Endodermal cell (in vitro differentiated cells): ENCODE results near the gene PITPNC1. TPM values are rescaled to one million over a fixed set of nuclear protein-coding genes. Genes with fewer than 3 reads are reported as not detected.
A peak's percentile ranks its signal among the peaks of the same experiment; 100 is the strongest.

Experiments used
- DNase-seq: peaks from one replicate; pipeline ENCODE4 v3.0.0-alpha.2; 2017
- H3K27ac ChIP-seq: 2 replicates; pipeline ENCODE4 v1.5.1; 2013; ENCODE audit warnings: mild to moderate bottlenecking, low read depth, low read length, moderate library complexity
- H3K27me3 ChIP-seq: 2 replicates; pipeline ENCODE4 v1.6.1; 2013; ENCODE audit warnings: mild to moderate bottlenecking, low read length, moderate library complexity; ENCODE audit not compliant: insufficient read depth, control insufficient read depth, poor library complexity, severe bottlenecking
- H3K36me3 ChIP-seq: 2 replicates; pipeline ENCODE4 v1.7.0; 2013; ENCODE audit warnings: mild to moderate bottlenecking, low read length, moderate library complexity; ENCODE audit not compliant: control insufficient read depth, insufficient read depth
- H3K4me1 ChIP-seq: one replicate; pipeline ENCODE4 v1.7.0; 2013; ENCODE audit warnings: low read length; ENCODE audit not compliant: control insufficient read depth, insufficient read depth
- H3K4me3 ChIP-seq: 2 replicates; pipeline ENCODE4 v1.5.1; 2013; ENCODE audit warnings: mild to moderate bottlenecking, low read length, moderate library complexity
- H3K9ac ChIP-seq: 2 replicates; pipeline ENCODE4 v1.6.1; 2013; ENCODE audit warnings: mild to moderate bottlenecking, low read length, moderate library complexity; ENCODE audit not compliant: poor library complexity, severe bottlenecking; ENCODE audit errors: extremely low read depth
- H3K9me3 ChIP-seq: 2 replicates; pipeline ENCODE4 v1.6.1; 2013; ENCODE audit warnings: mild to moderate bottlenecking, low read length, moderate library complexity; ENCODE audit not compliant: control insufficient read depth
- H3K27ac Mint-ChIP-seq: 2 replicates; pipeline ENCODE4 v1.8.0; 2020; ENCODE audit warnings: mixed read lengths
- H3K27me3 Mint-ChIP-seq: 2 replicates; pipeline ENCODE4 v1.8.0; 2021; ENCODE audit warnings: mild to moderate bottlenecking, mixed read lengths; ENCODE audit not compliant: insufficient read depth
- H3K36me3 Mint-ChIP-seq: 2 replicates; pipeline ENCODE4 v1.8.0; 2020; ENCODE audit warnings: low read depth, mixed read lengths
- H3K4me1 Mint-ChIP-seq: 2 replicates; pipeline ENCODE4 v1.8.0; 2020; ENCODE audit warnings: mixed read lengths
- H3K4me3 Mint-ChIP-seq: 2 replicates; pipeline ENCODE4 v1.8.0; 2020; ENCODE audit warnings: mild to moderate bottlenecking, moderate library complexity, mixed read lengths
- H3K9me3 Mint-ChIP-seq: 2 replicates; pipeline ENCODE4 v1.8.0; 2020; ENCODE audit warnings: mild to moderate bottlenecking, mixed read lengths
- CTCF ChIP-seq: fragments of 200-600 bp; sonication (generic); conservative IDR thresholded peaks from 2 replicates; pipeline ENCODE4 v1.5.0; 2021; ENCODE audit warnings: antibody characterized with exemption, mild to moderate bottlenecking
- WGBS, 2 experiments: methylation state at CpG; one replicate each; pipeline versions ENCODE4 v1.1.5 to v1.1.7; 2013; ENCODE audit warnings: missing lambda C conversion rate in 2 of 2, mixed read lengths in 1 of 2; ENCODE audit not compliant: insufficient coverage in 1 of 2, insufficient read length in 1 of 2; 5-methylcytosine and 5-hydroxymethylcytosine counted together
- total RNA-seq, 2 donors: library from RNA; stranded (reverse); fragmentation: NEBNext Ultra II Directional in 1 of 2; extraction: Animal tissue kit (Norgen Biotek cat#: 25700) in 1 of 2; gene quantifications; 2 replicates in 1 of 2; 3 replicates in 1 of 2; pipeline ENCODE4 v1.2.1, GENCODE V29; 2021

Gene PITPNC1
- total RNA-seq, 2 donors from 2014 or later = 28.9 to 36.4 TPM

DNA sequence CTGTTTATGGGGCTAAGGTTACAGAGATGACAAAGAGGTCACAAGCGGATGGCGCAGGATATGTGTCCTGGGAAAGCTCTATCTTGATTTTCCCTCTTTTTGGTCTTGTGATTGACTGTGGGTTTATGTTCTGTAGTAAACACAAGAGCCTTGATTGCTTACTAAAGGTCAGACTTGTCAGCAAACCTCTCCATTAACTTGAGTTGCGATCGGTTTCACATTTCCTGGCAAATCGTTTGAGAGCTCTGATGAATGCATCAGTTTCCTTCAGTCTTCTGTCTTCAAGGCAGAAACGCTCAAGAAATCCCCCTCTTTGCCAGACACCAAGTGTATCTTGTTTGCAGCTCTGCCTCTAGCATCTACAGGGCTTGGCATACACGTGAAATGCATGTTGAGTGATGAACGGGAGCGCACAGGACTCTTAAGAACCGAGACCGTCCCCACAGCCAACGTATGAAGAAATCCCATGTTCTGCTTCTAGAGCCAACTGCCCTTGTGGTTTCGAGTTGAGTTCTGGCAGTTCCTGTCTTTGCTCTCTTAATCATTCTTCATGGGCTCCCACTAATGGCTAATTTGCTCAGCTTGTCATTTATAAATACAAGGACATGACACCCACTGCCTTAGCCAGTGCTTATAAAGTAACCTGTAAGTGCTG is 143.3 kb downstream of the PITPNC1 start:
- H3K9me3 Mint-ChIP-seq = peaks cover 10% of the 10 kb centered on the region
- Histone ChIP-seq H3K36me3 (no peaks in the 10 kb centered on the region), H3K4me3 (no peak overlapping the region), H3K27me3 (no peaks in the 10 kb centered on the region), H3K9ac (no peak overlapping the region), H3K4me1 (peaks cover 6% of the 10 kb centered on the region), H3K9me3 (peaks cover 6% of the 10 kb centered on the region), H3K27ac (no peak overlapping the region)
- H3K27me3 Mint-ChIP-seq = no peaks in the 10 kb centered on the region
- H3K4me1 Mint-ChIP-seq = peaks cover 36% of the 10 kb centered on the region
- 86 to 88% methylated on average over 11 to 13 of the region's 13 CpGs for WGBS, 2 experiments
- no peak overlapping the region for H3K27ac Mint-ChIP-seq
- H3K36me3 Mint-ChIP-seq = peaks cover 2% of the 10 kb centered on the region
- no peak overlapping the region for H3K4me3 Mint-ChIP-seq
- peak; percentile 59 for DNase-seq
- TF ChIP-seq CTCF = no peak

DNA sequence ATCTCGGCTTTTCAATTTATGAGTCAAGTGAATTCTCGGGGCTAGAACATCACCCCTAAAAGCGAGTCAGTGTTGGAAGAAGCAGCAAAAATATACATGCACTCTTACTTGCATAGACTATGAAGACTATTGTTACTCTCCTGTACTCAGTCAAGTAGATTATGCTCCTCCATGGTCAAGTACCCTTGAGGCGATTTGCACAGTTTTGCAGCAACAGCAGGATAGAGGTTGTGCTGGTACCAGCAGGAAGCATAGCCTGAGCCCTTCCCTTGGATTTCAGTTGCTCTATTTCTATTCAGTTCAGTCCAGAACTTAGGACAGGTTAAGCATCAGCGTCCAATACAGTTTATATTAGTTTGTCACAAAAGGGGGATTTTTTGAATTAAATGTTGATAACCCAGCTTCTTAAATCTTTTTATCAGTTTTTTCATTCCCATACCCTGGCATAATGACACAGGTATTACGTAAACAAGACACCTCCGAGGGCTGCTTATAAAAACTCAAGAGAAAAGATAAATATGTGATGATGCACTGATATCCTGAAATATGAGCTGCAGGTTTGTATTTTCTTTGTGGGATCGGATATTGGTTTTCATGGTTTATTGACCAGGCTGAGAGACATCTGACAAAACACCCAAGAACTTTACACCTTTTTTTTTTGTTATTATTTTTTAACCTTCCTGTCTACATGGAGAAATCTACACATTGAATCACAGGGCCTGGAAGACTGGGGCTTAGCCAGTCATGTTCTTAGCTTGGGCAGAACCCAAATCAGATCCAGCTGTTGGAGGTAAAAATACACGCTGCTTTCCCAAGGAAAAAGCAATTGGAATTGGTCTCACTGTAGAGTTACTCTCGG is 144.1 kb downstream of the PITPNC1 start:
- peak overlapping the region; percentile 79 for H3K27ac Mint-ChIP-seq
- no peak for TF ChIP-seq CTCF
- H3K27me3 Mint-ChIP-seq = no peaks in the 10 kb centered on the region
- 93 to 94% methylated on average over 6 to 10 of the region's 10 CpGs for WGBS, 2 experiments
- Histone ChIP-seq H3K36me3 (no peaks in the 10 kb centered on the region), H3K9me3 (peaks cover 6% of the 10 kb centered on the region), H3K4me1 (peaks cover 6% of the 10 kb centered on the region), H3K27ac (no peak overlapping the region), H3K9ac (no peak overlapping the region), H3K4me3 (no peak overlapping the region), H3K27me3 (no peaks in the 10 kb centered on the region)
- no peak for DNase-seq
- H3K4me1 Mint-ChIP-seq = peaks cover 29% of the 10 kb centered on the region
- H3K36me3 Mint-ChIP-seq = peaks cover 2% of the 10 kb centered on the region
- H3K9me3 Mint-ChIP-seq = peaks cover 10% of the 10 kb centered on the region
- H3K4me3 Mint-ChIP-seq = no peak overlapping the region

GRCh38 chr17:67521775-67522069 is 144.6 kb downstream of the PITPNC1 start:
- Mint-ChIP-seq H3K36me3 (peaks cover 2% of the 10 kb centered on the region), H3K9me3 (peaks cover 9% of the 10 kb centered on the region), H3K27me3 (no peaks in the 10 kb centered on the region), H3K4me1 (peaks cover 28% of the 10 kb centered on the region), H3K27ac (peak overlapping the region; percentile 79), H3K4me3 (no peak overlapping the region)
- peak overlapping the region; percentile 65 for H3K27ac ChIP-seq
- peaks cover 6% of the 10 kb centered on the region for H3K9me3 ChIP-seq
- H3K27me3 ChIP-seq = no peaks in the 10 kb centered on the region
- peak; percentile 52 for DNase-seq
- H3K36me3 ChIP-seq = no peaks in the 10 kb centered on the region
- no peak overlapping the region for H3K4me3 ChIP-seq
- H3K4me1 ChIP-seq = peaks cover 6% of the 10 kb centered on the region
- TF ChIP-seq CTCF = no peak
- WGBS, 2 experiments = 94% methylated on average over 7 to 9 of the region's 9 CpGs
- no peak overlapping the region for H3K9ac ChIP-seq
